Kidney capillary endothelial cell (primary cell): ENCODE data around the gene IDH3A.
"Not testable (repeated sequence)": the region's sequence is repeated elsewhere in the genome, so short reads cannot be mapped to it uniquely, and the experiment has no call there.

Experiments
- DNase-seq: peaks from one replicate; pipeline ENCODE4 v3.0.0-alpha.2; 2018; ENCODE audit warnings: low spot score

The IDH3A gene

GRCh38 chr15:78129077-78129750 is 19.9 kb upstream of the IDH3A start:
- DNase-seq: no peak

GRCh38 chr15:78129751-78130287 is 19.3 kb upstream of the IDH3A start:
- no peak for DNase-seq

DNA sequence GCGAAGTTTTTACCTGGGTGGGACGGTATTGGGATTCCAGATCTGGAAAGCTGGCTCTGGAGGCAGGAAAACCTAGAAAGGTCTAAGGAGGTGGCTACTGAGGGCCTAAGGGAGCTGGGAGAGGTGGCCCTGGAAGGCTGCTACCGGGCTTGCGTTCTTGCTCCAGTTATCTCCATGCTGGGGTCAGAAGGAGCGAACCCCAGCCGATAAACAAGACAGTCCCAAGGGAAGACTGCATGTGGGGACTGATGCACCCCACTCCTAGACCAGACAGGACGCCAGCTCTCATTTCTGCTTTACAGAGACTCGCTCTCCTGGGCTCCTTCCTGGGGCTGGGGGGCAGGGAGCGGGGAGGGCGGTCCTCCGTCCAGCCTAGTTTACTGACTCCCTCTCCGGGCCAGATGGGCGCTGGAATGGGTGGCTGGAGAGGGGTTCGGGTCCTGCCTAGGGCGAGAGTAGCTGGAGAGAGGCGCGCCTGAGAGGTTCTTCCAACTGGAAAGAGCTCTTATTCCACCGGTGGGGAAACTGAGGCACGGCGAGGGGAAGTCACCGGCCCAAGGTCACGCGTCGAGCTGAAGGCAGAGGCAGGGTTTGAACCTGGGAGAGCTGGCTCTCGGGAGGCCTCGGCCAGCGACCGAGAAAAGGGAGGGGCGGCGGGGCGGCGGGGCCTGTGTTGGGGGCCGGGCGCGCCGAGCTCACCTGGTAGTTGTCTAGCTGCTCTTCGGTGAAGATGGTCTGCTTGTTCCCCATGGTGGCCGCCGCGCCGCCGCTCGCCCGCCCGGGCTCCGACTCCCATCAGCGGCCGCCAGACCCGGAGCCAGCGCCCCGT is 18.5 kb upstream of the IDH3A start:
- DNase-seq: no peak

DNA sequence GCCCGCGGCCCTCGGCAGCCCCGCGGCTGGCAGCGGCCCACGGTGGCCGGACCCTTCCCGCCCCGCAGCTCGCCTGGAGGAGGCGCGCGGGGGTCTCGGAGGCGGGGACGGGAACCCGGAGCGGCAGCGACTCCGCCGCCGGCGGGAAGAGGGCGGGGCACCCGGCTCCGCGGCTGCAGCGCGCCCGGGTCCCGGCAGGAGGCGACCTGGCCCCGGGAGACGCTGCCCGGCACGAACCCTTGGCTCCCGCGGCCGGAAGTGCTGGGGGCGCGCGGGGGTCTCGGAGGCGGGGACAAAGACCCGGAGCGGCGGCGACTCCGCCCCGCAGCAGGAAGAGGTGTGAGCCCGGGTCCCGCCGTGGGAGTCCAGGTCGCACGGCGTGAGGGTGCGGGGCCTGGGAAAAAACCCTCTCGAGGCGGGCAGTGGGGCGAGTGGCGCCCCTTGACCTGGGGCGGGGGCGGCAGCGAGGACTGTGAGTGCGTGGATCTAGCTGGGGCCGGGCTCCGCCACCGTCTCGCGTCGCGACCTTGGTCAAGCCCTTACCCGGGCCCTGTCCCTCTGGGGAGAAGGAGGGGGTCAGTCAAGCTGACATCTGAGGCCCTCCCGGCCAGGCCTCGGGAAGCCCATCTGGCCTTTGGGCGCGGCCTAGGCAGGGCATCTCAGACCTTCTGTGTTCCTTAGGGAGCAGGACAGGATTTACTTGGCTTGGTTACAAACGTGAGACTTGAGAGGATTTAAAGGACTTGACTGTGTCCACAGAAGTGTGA is 17.7 kb upstream of the IDH3A start, which contains the start of gene CIB2:
Gene CIB2 (minus strand): TSS at position 151 of the 767 bp plus-strand sequence. CDS start 230 bp downstream, outside the sequence.
- DNase-seq: peak; percentile 41

DNA sequence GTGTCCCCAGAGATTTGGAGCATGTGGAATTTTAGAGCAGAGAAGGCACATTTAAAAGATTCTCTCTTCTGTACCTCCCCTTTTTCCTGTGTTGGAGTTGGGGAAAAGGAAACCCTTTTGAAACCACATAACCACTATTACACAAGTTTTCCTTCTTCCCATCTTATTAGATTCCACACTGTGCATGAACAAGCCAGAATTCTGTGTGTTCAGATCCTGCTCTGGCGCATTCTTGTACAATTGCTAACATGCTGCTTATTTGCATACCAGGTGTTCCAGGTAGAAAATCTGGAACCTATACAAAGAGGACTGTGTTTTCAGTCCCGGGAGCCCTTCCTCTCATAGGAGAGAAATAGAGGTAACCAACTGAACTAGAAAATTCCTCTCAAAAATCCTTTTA is 15.4 kb upstream of the IDH3A start:
- no peak for DNase-seq

DNA sequence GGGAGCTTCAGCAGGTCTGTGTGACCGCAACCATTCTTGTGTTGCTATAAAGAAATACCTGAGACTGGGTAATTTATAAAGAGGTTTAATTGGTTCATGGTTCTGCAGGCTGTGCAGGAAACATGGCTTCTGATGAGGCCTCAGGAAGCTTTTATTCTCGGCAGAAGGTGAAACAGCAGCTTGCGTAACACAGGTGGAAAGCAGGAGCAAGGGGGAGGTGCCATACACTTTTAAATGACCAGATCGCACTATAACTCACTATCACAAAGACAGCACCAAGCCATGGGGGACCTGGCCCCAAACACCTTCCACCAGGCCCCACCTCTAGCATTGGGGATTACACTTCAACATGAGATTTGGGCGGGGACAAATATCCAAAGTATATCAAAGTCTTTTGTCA is 9.6 kb upstream of the IDH3A start:
- DNase-seq: no peak

DNA sequence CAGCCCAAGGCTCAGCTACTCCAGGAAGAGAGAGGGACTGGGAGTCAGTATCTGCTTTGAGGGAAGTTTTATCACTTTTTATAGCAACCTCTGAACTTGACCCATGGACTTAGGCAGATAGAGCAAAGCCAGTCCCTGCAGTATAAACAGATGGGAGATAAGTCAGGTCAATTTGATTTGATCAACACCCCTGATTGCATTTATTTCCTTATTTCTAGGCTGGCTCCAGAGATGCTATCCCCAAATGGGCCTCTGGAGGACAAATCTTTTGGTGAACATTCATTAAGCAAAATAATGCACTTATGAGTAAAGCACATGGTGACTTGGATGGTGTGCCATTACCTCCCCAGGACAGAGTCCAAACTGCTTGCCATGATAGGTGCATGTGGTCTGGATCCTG is 8.9 kb upstream of the IDH3A start:
- DNase-seq: no peak

DNA sequence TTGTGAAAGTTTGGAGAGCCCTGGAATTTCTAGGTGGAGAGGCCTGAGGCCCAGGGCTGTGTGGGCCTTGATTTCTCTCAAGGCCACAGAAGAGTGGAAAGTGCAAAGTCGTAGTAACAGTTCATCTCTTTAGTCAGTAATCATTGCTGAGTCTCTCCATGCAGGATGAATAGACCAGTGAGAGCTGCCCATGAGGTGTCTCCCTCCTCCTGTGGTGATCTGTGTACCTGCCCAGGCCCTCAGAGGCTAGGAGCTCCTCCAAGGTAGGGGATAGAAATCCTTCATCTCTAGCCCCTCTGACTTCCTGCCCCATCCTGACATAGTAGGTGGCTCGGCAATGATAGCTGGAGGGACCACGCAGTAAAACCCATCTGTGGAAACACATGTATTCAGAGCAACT is 6.8 kb upstream of the IDH3A start:
- DNase-seq: no peak

DNA sequence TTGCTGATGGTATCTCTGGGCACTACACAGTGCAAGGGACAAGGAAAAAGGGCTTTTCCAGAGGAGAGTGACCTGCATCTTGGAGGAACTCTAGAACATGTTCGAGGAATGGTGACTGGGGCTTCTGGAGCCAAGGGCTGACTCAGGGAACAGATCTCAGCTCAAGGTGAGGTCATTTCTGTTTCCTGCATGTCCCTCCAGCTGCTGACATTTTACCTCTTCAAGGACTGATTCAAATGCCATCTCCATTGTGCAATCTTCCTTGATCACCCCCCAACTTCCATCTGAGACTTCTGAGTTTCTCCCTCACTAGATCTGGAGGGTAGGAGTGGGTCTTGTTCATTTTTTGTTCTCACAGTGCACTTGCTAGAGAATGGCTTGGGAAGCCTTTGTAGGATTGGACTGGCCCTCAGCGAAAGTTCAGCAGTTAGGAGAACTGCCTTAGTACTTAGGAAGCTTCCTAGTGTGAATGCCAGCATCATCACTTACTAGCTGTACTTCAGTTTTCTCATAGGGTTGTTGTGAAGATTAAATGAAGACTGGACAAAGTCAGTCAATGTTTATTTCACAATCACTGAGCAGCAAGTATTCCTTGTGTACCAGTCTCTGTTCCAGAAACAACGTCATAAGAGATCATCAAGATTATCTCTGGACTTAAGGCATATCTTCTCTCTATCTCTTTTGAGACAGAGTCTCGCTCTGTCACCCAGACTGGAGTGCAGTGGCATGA is 2.6 kb upstream of the IDH3A start:
- peak; percentile 46 for DNase-seq

DNA sequence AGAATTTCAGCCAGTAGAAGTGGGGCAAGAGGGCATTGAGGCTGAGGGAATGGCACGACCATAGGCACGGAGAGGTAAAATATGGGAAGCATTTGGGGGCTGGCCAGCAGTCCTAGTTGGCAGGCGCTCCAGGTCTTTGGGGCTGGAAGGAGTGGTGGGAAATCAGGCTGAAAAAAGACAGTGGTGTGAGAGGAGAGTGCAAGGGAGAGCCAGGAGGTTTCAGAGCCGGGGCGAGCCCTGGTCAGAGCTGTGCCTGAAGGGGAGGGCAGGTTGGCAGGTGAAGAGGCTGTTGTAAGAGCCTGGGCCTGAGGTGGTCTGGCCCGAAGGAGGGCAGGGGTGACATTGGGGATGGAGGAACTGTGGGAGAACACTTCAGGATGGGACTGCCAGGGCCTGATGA is 1.6 kb upstream of the IDH3A start:
- DNase-seq: no peak

GRCh38 chr15:78148392-78149067 is 632 bp upstream of the IDH3A start:
- no peak for DNase-seq

DNA sequence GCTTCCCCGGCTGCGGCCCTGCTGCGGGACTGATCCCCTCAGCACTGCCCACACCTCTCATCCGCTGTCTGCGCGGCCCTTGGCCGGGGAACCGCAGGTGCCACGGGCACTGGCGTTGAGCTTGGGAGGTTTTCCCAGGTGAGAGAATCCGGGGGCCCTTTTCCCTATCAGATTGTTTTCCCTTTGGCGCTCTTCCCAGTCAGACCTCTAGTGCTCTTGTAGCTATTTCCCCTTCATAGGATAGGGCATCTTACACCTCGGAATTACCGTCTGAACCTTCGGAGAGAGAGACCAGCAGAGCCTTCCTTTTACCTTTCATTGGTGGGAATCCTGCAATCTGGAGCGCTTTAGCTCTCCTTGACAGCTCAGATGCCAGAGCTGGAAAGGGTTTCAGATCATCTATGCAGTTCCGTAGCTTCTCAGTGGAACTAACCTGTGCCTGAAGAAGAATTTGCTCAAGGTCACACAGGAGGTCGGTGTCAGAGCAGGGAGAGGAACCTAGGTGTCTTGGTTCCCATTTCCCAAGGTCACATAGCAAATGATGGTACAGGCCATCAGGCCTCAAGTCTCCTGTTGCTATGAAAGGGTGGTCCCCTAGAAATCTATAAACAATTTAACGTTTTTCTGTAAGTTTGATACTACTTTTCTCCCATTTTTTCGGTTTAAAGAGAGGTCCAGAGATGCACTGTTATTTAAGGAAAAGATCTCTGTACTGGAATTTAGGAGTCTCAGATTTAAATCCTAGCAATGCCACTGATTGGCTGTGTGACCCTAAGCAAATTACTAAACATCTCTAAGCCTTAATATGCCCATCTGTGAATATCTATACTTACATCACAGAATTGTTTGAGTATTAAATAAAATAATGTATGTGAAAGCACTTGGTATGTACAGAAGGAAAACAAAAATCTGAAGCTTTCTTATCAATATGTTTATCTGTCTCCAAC is 916 bp downstream of the IDH3A start:
- peak; percentile 18 for DNase-seq

DNA sequence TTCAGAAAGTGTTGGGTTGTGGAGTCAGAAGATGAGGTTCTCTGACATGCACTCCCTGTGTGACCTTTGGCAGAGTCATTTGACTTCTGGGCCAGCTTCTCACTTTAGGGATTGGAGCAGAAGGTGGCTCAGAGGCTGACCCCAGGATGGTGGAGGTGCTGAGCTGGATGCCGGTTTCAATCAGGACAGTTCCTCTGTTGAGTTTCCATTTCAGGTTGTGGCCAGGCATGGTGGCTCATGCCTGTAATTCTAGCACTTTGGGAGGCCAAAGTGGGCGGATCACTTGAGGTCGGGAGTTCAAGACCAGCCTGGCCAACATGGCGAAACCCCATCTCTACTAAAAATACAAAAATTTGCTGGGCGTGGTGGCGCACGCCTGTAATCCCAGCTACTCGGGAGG is 1.9 kb downstream of the IDH3A start:
- not testable (repeated sequence) for DNase-seq

- no peak for DNase-seq
These were observed 5.8 kb downstream of the IDH3A start for GRCh38 chr15:78154955-78155354.

DNA sequence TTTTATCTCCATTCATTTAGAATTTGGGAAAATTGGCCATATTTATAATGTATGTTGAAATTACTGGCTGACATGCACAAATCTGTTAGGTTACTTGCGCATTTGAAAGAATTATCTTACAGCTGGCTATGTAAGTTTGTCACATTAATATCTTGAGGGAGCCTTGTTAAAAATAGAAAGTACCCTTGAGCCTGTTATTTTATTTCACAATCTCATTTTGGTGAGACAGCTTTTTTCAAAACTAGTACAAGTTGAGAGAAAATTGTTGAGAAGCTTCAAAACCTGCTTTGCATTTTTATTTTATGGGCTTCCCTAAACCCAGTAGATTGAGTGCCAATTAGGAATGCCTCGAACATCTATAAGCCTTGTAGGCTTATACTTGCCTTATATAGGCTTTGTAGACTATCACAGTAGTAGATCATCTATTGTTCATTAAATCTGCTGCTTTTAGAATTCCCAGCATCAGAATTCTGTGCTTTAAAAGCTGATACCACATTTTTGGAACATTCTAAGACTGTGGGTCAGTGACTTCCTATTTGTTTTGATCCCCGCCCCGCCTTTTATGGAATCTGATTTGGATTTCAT is 6.3 kb downstream of the IDH3A start:
- no peak for DNase-seq

GRCh38 chr15:78156653-78157052 is 7.5 kb downstream of the IDH3A start:
- no peak for DNase-seq

DNA sequence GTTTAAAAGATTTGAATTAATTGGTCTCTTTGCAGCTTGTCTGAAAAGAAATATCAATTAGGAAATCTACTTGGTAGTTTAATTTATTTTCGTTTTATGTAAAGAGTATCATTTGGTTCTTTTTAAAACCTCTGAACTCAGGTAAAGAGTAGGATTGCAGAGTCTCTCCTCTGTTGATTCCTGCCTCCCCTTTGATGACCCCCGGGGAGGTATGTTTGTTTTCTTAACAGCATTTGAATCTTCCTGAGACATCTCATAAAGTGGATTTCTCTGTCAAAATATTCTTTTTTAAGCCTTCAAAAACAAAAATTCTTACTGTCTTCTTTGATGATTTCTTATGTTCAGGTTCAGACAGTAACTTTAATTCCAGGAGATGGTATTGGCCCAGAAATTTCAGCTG is 8.0 kb downstream of the IDH3A start:
- no peak for DNase-seq

DNA sequence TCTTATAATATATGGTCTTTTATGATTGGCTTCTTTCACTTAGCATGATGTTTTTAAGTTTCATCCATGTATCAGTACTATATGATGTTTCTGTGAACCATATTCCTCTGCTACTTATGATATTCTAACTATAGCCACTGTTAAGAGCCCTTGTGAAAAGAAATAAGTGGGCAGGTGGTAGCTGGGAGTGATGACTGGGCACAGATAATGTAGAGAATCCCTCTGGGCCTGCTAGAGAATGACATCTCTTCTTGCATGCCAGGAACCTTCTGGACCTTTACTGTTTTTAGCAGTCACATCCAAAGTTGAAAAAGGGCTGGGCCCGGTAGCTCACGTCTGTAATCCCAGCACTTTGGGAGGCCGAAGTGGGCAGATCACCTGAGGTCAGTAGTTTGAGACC is 10.2 kb downstream of the IDH3A start:
- DNase-seq: no peak

DNA sequence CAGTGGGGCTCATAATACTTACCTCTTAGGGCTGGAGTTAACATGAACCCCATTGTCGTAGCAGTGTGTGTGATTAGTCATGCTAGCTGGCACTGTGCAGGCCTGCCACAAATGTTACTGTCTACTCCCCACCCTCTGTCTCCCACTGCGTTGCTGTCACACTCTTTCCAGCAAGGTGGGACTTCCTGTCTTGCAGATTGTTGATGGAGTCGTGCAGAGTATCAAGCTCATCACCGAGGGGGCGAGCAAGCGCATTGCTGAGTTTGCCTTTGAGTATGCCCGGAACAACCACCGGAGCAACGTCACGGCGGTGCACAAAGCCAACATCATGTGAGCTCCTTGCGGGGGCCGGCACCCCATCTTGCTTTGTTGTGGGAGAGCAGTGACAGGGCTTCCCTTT is 12.9 kb downstream of the IDH3A start:
- DNase-seq: no peak

DNA sequence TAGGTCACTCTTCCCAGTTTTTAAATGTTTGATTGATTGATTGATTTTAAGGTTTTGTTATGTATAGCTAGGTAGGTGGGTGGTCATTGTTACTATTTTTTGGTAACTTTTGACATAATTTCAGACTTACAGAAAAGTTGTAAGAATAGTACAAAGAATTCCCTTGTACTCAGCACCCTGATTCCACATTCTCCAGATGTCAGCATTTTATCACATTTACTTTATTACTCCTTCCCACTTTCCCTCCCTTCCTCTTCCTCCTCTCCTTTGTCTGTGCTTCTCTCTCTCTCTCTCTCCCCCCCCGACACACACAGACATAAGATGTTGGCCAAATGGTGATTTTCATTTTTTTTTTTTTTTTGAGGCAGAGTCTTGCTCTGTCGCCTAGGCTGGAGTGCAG is 14.8 kb downstream of the IDH3A start:
- no peak for DNase-seq
